Astrocyte of the hippocampus (primary cell): Measurements from ENCODE around the gene RASA3.
A peak's percentile ranks its signal among the peaks of the same experiment; 100 is the strongest.

Experiments used
- DNase-seq: peaks from one replicate; pipeline ENCODE4 v3.0.0; 2011; ENCODE audit warnings: low read depth, low spot score

Gene RASA3

DNA sequence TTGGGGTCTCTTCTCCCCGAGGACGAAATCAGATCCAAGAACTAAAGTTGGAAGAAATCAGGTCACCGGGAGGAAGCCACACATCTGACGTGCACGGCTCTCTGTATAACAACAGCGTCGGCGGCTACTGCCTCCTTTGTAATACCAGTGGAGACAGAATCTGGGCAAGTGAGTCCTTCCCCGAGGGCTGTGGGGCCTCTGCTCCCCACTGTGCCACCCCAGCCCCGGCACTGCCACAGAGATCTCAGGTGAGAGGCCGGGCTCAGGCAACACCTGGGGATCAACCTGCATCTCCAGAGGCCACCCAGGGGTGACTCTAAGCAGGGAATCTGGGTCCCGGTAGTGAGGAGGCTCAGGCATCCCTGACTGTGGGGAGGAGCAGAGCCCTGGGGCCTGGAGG lies 124.9 kb downstream of the RASA3 start:
- no peak for DNase-seq

DNA sequence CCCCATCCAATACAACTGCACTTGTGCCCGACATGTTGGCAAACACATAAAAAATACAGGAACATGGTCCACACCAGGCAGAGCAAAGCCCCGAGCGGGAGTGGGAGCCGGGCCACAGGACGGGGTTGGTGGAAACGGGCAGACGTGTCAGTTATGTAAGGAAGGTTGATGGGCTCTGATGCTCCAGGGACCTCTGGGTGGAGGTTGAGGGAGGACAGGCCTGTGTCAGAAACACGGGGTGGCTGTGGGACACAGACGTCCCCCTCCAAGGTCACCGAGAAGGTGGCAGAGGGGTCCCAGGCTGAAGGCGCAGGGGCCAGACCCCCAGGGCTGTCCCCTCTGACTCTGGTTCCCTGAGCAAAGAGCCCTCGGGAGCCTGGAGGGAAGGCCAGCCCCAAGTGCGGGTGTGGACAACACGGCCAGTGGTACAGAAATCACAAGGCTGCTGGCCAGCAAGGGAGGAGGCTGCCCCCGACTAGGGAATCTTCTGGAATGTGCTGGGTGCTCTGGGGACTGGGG lies 127.2 kb downstream of the RASA3 start:
- no peak for DNase-seq

GRCh38 chr13:114004420-114005205 lies 127.8 kb downstream of the RASA3 start:
- peak; percentile 35 for DNase-seq

DNA sequence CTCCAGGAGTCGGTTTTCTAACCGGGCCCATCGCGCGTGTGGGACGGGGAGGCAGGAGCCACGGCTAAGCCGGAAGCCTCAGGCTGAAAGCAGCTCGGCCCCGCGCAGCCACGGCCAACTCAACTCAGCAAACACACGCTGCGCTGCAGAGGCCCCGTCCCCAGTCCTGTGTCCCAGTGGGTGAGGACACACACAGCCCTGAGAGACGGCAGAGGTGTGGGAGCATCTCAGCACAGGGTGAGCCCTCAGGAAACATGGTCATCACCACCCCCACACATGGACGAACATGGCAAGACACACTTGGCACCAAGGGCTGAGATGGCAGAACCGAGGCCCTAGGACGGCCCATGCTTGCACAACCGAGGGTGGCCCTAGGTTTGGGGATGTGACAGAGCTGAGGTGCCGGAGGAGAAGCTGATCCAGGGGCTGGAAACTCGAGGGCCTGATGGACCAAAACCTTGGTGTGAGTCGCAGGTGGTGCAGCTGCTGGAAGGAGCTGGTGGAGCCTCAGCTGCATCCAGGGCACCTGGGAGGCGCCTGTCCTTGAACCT lies 129.6 kb downstream of the RASA3 start:
- no peak for DNase-seq

DNA sequence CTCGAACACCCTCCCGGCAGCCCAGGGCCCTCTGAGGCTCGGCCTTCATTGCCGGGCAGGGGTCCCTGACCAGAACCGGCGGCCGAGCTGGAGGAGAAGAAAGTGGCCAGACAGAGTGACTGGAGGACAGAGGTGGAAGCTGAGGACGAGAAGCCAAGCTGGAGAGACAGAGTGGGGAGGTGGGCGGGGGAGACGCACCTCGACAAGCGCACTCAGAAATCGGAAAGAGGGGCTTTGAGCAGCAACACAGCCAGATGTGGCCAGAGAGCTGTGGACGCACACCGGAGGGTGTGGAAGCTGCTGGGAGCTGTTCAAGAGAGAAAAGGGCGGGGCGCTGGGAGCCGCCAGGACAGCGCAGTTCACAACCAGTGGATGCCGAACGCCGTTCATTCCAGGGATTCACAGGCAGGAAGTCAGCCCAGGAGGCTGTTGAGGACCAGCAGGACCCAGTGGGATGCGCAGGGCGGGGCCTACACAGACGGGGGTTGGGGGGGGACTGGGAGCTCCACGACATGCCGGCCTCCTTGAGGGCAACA lies 130.3 kb downstream of the RASA3 start:
- no peak for DNase-seq

DNA sequence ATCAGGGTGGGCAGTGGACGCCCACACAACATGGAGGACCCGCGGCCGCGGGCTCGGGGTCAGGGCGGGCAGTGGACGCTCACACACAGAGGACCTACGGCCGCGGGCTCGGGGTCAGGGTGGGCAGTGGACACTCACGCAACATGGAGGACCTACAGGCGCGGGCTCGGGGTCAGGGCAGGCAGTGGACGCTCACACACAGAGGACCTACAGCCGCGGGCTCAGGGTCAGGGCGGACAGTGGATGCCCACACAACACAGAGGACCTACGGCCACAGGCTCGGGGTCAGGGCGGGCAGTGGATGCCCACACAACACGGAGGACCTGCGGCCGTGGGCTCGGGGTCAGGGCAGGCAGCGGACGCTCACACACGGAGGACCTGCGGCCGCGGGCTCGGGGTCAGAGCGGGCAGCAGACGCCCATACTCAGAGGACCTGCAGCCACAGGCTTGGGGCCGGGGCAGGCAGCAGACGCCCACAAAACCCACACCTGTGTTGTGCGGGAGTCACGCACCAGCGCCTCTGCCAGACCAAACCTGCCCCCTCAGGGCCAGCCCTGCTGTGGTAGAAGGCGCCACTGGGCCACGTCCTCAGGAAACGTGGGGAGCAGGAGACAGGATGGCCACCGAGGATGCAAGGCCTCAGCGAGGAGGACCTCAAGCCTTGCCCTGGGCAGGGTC lies 131.0 kb downstream of the RASA3 start:
- no peak for DNase-seq

- no peak for DNase-seq
Measured at GRCh38 chr13:114000151-114001040, 132.0 kb downstream of the RASA3 start.

GRCh38 chr13:113999618-113999910 lies 132.9 kb downstream of the RASA3 start:
- DNase-seq: no peak

GRCh38 chr13:113998781-113999617 lies 133.4 kb downstream of the RASA3 start:
- DNase-seq: no peak

GRCh38 chr13:113997845-113998751 lies 134.3 kb downstream of the RASA3 start:
- DNase-seq: peak; percentile 26

- DNase-seq: no peak
Measured at GRCh38 chr13:113996912-113997745, 135.3 kb downstream of the RASA3 start.

GRCh38 chr13:113996081-113996911 lies 136.1 kb downstream of the RASA3 start:
- no peak for DNase-seq

- DNase-seq: no peak
Measured at GRCh38 chr13:113995051-113995601, 137.3 kb downstream of the RASA3 start.

GRCh38 chr13:113992276-113993005 lies 140.0 kb downstream of the RASA3 start:
- no peak for DNase-seq

GRCh38 chr13:113991676-113992179 lies 140.7 kb downstream of the RASA3 start:
- DNase-seq: no peak

GRCh38 chr13:113991191-113991669 lies 141.2 kb downstream of the RASA3 start:
- no peak for DNase-seq
